Measurements from ENCODE around the gene ANKRD22.

The ANKRD22 gene

GRCh38 chr10:88835096-88835909 is 16.3 kb downstream of the ANKRD22 start:
- peak; percentile 30 for DNase-seq (ENCODE audit: low spot score)

GRCh38 chr10:88833723-88834122 is 17.9 kb downstream of the ANKRD22 start:
- DNase-seq (ENCODE audit: low spot score) = no peak

GRCh38 chr10:88833156-88833555 is 18.5 kb downstream of the ANKRD22 start:
- DNase-seq (ENCODE audit: low spot score) = no peak

GRCh38 chr10:88832376-88832775 is 19.3 kb downstream of the ANKRD22 start:
- no peak for DNase-seq (ENCODE audit: low spot score)

- no peak for DNase-seq (ENCODE audit: low spot score)
These were observed 19.9 kb downstream of the ANKRD22 start for GRCh38 chr10:88831709-88832108.

GRCh38 chr10:88830643-88831268 is 20.9 kb downstream of the ANKRD22 start:
- DNase-seq (ENCODE audit: low spot score) = no peak

GRCh38 chr10:88828310-88828709 is 23.3 kb downstream of the ANKRD22 start:
- no peak for DNase-seq (ENCODE audit: low spot score)

GRCh38 chr10:88827671-88828070 is 24.0 kb downstream of the ANKRD22 start:
- DNase-seq (ENCODE audit: low spot score) = no peak

- no peak for DNase-seq (ENCODE audit: low spot score)
These were observed 25.3 kb downstream of the ANKRD22 start for GRCh38 chr10:88826388-88826787.

- DNase-seq (ENCODE audit: low spot score) = peak; percentile 6
These were observed 30.8 kb downstream of the ANKRD22 start for GRCh38 chr10:88820748-88821401.

GRCh38 chr10:88819290-88819689 is 32.4 kb downstream of the ANKRD22 start:
- no peak for DNase-seq (ENCODE audit: low spot score)

GRCh38 chr10:88813200-88813599 is 38.4 kb downstream of the ANKRD22 start:
- no peak for DNase-seq (ENCODE audit: low spot score)

GRCh38 chr10:88810196-88810961 is 41.3 kb downstream of the ANKRD22 start:
- peak; percentile 15 for DNase-seq (ENCODE audit: low spot score)

GRCh38 chr10:88809621-88810020 is 42.0 kb downstream of the ANKRD22 start:
- no peak for DNase-seq (ENCODE audit: low spot score)

- no peak for DNase-seq (ENCODE audit: low spot score)
These were observed 45.7 kb downstream of the ANKRD22 start for GRCh38 chr10:88805924-88806323.

GRCh38 chr10:88805361-88805760 is 46.3 kb downstream of the ANKRD22 start:
- DNase-seq (ENCODE audit: low spot score) = no peak

GRCh38 chr10:88804083-88804812 is 47.4 kb downstream of the ANKRD22 start:
- no peak for DNase-seq (ENCODE audit: low spot score)

GRCh38 chr10:88803641-88804040 is 48.0 kb downstream of the ANKRD22 start:
- no peak for DNase-seq (ENCODE audit: low spot score)

- DNase-seq (ENCODE audit: low spot score) = no peak
These were observed 48.9 kb downstream of the ANKRD22 start, which contains the start of gene LIPM for GRCh38 chr10:88802523-88803285. TSS of gene LIPM (plus strand) at chr10:88802730. CDS start at chr10:88802897, 167 bp downstream.
